ENCODE results near the gene DUSP7. TPM values are rescaled to one million over a fixed set of nuclear protein-coding genes. Genes with fewer than 3 reads are reported as not detected.

Gene DUSP7
- total RNA-seq, 6 donors from 2014 or later: 24.1 to 49.1 (median 35.3) TPM

DNA sequence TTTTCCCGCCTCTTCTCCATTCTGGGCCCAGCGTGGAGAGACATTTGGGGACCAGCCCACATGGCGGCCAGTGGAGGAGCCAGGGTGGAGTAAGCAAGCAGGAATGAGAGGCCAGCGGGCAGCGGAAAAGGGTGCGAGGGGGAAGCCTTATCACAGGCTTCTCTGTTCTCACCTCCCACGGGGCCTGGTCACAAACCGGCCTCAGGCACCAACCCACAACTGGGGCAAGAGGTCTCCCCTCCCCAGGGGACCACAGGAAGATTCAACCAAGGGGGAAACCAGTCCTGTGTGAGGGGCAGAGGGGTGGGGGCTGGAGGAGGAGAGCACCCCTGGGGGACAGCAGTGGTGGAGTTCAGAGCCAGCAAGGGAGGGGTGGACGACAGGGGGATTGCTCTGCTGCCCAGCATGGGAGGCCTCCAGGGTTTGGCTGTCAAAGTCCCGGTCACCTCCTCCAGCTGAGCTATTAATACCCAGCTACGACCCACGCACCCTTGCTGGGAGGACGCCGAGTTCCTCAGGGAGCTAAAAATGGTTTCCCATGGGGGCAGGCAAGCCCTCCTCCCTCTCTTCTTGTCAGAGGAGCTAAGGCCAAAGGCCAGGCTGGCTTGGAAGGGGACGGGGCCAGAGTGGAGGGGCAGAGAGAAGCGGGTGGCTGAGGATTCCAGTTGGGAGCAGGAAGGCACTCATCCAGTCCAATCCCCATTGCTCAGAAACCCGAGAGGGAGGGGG is 36.9 kb downstream of the DUSP7 start:
- ATAC-seq (ENCODE audit: low FRiP score in 2 of 2) (no peak), DNase-seq (no peak)
- Histone ChIP-seq H3K27ac (peak overlapping the region in 3 of 4 donors; percentile 64 to 81 (median 75)), H3K27me3 (no peaks in the 10 kb centered on the region), H3K9me3 (no peaks in the 10 kb centered on the region), H3K4me1 (peaks cover 10 to 39% (median 28%) of the 10 kb centered on the region in 4 donors), H3K4me3 (no peak overlapping the region), H3K36me3 (no peaks in the 10 kb centered on the region)
- 77 to 86% methylated on average over 17 of the region's 17 CpGs for WGBS, 2 donors
- TF ChIP-seq, protein P1, sequence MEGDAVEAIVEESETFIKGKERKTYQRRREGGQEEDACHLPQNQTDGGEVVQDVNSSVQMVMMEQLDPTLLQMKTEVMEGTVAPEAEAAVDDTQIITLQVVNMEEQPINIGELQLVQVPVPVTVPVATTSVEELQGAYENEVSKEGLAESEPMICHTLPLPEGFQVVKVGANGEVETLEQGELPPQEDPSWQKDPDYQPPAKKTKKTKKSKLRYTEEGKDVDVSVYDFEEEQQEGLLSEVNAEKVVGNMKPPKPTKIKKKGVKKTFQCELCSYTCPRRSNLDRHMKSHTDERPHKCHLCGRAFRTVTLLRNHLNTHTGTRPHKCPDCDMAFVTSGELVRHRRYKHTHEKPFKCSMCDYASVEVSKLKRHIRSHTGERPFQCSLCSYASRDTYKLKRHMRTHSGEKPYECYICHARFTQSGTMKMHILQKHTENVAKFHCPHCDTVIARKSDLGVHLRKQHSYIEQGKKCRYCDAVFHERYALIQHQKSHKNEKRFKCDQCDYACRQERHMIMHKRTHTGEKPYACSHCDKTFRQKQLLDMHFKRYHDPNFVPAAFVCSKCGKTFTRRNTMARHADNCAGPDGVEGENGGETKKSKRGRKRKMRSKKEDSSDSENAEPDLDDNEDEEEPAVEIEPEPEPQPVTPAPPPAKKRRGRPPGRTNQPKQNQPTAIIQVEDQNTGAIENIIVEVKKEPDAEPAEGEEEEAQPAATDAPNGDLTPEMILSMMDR (IDR thresholded peaks at IDR 0.05): no peak
- TF ChIP-seq POLR2AphosphoS5 (IDR thresholded peaks at IDR 0.05): peak in 1 of 2 donors; percentile 44
- no peak for TF ChIP-seq EP300 (IDR thresholded peaks at IDR 0.05)

DNA sequence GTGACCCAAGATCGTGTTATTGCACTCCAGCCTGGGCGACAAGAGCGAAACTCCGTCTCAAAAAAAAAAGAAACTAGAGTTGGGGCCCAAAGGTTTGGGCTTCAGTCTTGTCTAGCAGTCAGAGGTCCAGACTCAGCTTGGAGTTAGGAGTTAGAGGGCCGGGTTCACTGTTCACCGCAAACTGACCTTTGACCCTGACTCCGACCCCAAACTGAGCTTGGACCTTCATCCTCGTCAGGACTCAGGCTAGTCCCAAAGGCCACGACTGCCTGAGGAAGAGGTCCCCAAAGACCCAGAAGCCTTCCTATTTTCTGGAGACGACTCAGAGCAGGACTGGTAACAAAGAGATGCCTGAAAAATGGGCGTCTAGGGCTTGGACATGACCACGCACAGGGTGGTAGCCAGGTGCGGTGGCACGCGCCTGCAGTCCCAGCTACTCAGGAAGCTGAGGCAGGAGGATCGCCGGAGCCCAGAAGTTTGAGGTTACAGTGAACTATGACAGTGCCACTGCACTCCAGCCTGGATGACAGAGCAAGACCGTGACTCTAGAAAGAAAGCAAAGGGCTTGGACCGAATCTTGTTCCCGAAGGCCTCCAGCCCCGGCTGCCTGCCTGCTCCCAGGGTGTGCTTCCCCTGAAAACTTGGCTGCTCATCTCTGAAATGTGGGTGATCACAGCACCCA is 37.9 kb downstream of the DUSP7 start:
- H3K4me3 ChIP-seq: no peak overlapping the region
- H3K27ac ChIP-seq: peak overlapping the region in 3 of 4 donors; percentile 42 to 75 (median 64)
- H3K36me3 ChIP-seq: no peaks in the 10 kb centered on the region
- 91 to 92% methylated on average over 18 to 21 of the region's 21 CpGs for WGBS, 2 donors
- H3K4me1 ChIP-seq: peaks cover 10 to 43% (median 27%) of the 10 kb centered on the region in 4 donors
- no peak for TF ChIP-seq POLR2A (IDR thresholded peaks at IDR 0.05)
- TF ChIP-seq, protein P1 (IDR thresholded peaks at IDR 0.05): no peak
- TF ChIP-seq EP300 (IDR thresholded peaks at IDR 0.05): no peak
- no peak for TF ChIP-seq POLR2AphosphoS5 (IDR thresholded peaks at IDR 0.05)
- H3K27me3 ChIP-seq: no peaks in the 10 kb centered on the region
- DNase-seq (no peak), ATAC-seq (ENCODE audit: low FRiP score in 2 of 2) (no peak)
- no peaks in the 10 kb centered on the region for H3K9me3 ChIP-seq

DNA sequence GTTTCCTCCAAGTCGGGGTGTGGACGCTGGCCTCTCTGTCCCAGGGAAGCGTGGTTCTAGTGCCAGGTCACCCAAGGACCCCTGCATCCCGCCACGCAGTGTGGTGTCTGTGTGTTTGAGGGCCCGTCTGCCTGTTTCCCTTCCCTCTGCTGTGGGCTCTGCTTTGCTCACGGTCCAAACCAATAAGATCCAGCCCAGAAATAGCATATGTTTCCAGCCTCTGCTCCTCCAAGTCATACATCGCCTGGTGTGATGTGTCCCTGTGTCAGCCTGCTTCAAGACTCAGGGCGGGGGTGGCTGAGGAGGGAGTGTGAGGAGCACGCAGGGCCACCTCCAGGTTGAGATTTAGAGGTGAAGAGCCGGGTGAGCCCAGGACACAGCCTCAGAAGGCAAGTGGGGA is 38.8 kb downstream of the DUSP7 start:
- ATAC-seq (ENCODE audit: low FRiP score in 2 of 2) (no peak), DNase-seq (no peak)
- H3K9me3 ChIP-seq: no peaks in the 10 kb centered on the region
- no peak overlapping the region for H3K4me3 ChIP-seq
- TF ChIP-seq POLR2A (IDR thresholded peaks at IDR 0.05): no peak
- no peak for TF ChIP-seq EP300 (IDR thresholded peaks at IDR 0.05)
- no peak for TF ChIP-seq POLR2AphosphoS5 (IDR thresholded peaks at IDR 0.05)
- TF ChIP-seq, protein P1 (IDR thresholded peaks at IDR 0.05): no peak
- peaks cover 8 to 42% (median 23%) of the 10 kb centered on the region in 4 donors for H3K4me1 ChIP-seq
- no peaks in the 10 kb centered on the region for H3K27me3 ChIP-seq
- WGBS, 2 donors: 78 to 82% methylated on average over 5 to 11 of the region's 11 CpGs
- H3K27ac ChIP-seq: peak overlapping the region in 2 of 4 donors; percentile 44 to 59
- no peaks in the 10 kb centered on the region for H3K36me3 ChIP-seq

DNA sequence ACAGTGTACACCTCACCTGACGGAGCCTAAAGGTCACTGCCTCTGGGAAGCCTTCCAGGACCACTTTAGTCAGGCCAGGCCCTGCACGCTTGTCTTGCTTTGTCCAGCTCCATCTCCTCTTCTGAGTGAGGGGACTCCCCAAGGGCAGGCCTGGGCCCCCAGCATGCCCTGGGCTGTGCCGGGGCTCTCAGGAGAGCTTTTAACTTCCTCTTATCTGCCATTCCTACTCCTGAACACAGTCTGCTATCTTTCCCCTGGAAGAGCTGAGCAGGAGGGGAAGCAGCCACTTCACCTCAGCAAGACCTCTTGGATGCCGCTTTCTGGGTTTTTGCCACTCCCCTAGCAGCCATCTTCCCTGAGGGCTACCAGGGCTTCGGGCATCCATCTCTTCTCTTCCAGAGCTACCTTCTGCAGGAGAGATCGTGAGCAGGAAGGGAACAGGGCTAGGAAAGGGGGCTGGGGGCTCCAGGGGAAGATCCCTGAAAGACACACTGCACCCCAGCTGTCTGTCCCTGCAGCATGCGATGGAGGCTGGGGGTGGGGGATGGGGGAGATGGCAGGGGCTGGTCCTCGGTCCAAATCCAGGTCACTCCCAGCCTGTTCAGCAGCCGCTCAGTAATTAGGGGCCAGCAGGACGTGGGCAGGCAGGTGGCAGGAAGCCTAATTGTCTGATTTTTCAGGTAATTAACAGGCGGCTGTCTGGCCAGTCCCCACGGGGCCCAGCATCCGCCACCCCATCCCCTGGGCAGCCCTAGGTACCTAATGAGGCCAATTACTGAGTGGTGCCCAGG is 40.7 kb downstream of the DUSP7 start:
- ATAC-seq (ENCODE audit: low FRiP score in 2 of 2): no peak

More for the DNA sequence above, 40.7 kb downstream of the DUSP7 start:
- no peak overlapping the region for H3K27ac ChIP-seq
- 85 to 88% methylated on average over 9 to 13 of the region's 13 CpGs for WGBS, 2 donors
- no peaks in the 10 kb centered on the region for H3K27me3 ChIP-seq
- no peak for DNase-seq
- H3K4me1 ChIP-seq: peaks cover 8 to 30% (median 13%) of the 10 kb centered on the region in 4 donors
- no peaks in the 10 kb centered on the region for H3K9me3 ChIP-seq
- H3K4me3 ChIP-seq: no peak overlapping the region
- H3K36me3 ChIP-seq: no peaks in the 10 kb centered on the region
- TF ChIP-seq, protein P1 (IDR thresholded peaks at IDR 0.05): no peak
- no peak for TF ChIP-seq EP300 (IDR thresholded peaks at IDR 0.05)
- no peak for TF ChIP-seq POLR2A (IDR thresholded peaks at IDR 0.05)
- TF ChIP-seq POLR2AphosphoS5 (IDR thresholded peaks at IDR 0.05): no peak
